Measurements from ENCODE around the gene ACKR2. TPM values are rescaled to one million over a fixed set of nuclear protein-coding genes. Genes with fewer than 3 reads are reported as not detected.
A peak's percentile ranks its signal among the peaks of the same experiment; 100 is the strongest.

Gene ACKR2
- total and polyA plus RNA-seq, 2 of the 13 experiments (the other 11 are each of a cell fraction or from before 2014, with no cell fraction given), result 1.1 to 1.9 TPM

DNA sequence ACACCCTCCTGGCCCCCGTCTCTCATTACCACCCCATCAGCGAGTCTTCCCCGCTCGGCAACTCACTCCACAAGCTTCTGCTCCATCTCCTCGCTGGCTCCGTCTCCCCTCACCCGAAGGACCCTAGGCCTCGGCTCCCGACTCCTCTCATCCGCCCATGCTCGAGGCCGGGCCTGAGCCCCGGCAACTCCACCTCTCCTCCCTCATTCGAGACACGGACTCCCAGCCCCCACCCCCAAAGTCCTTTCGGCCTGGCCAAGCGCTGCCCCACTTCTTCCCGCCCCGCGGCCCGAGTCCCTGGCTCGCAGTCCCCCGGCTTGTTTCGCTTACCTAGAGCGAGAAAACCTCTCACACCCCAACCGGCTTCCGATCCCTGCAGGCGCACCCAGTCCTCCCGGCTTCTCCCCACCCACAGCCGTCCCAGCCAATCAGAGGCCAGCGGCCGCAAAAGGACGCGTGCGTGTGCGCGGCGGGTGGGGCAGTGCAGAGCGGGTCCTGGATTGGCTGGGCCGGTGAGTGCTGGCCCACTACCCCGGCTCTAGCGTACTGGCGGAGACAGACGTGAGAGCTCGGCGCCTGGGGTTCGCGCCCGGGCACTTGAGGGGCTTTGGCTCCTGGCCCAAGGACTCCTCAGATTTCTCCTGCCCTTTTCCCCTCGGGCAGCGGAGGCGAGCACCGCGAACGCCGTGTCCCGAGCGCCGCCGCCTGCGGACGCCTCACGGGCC is 5.0 kb upstream of the ACKR2 start, which contains the start of gene HIGD1A (continued):
- TF ChIP-seq RERE (CRISPR knock-in tag; IDR thresholded peaks at IDR 0.05; ENCODE audit: low read depth) (no peak), DZIP1 (CRISPR knock-in tag; IDR thresholded peaks at IDR 0.05) (no peak), AGO2 (optimal IDR thresholded peaks at IDR 0.05; ENCODE audit: low read depth, low read length) (peak; percentile 89), KAT7 (CRISPR knock-in tag; IDR thresholded peaks at IDR 0.05; ENCODE audit: borderline replicate concordance) (peak; percentile 83; the same call in 1 of the 2 replicates), MATR3 (CRISPR knock-in tag; IDR thresholded peaks at IDR 0.05) (no peak), ZNF281 (CRISPR knock-in tag; IDR thresholded peaks at IDR 0.05; ENCODE audit: borderline replicate concordance) (no peak), RARG (CRISPR knock-in tag; IDR thresholded peaks at IDR 0.05; ENCODE audit: low read depth) (no peak), NR3C1 (CRISPR knock-in tag; IDR thresholded peaks at IDR 0.05) (no peak), EZH2 (conservative IDR thresholded peaks at IDR 0.05; ENCODE audit: low read depth, low read length) (no peak), ZNF468 (CRISPR knock-in tag; IDR thresholded peaks at IDR 0.05) (no peak), ZNF263 (CRISPR knock-in tag; IDR thresholded peaks at IDR 0.05) (peak; percentile 49)
- TF ChIP-seq, protein P1, sequence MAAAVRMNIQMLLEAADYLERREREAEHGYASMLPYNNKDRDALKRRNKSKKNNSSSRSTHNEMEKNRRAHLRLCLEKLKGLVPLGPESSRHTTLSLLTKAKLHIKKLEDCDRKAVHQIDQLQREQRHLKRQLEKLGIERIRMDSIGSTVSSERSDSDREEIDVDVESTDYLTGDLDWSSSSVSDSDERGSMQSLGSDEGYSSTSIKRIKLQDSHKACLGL (CRISPR knock-in tag; IDR thresholded peaks at IDR 0.05), result peak; percentile 52; the same call in 1 of the 2 replicates
- TF ChIP-seq, protein P2, sequence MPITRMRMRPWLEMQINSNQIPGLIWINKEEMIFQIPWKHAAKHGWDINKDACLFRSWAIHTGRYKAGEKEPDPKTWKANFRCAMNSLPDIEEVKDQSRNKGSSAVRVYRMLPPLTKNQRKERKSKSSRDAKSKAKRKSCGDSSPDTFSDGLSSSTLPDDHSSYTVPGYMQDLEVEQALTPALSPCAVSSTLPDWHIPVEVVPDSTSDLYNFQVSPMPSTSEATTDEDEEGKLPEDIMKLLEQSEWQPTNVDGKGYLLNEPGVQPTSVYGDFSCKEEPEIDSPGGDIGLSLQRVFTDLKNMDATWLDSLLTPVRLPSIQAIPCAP (CRISPR knock-in tag; IDR thresholded peaks at IDR 0.05; ENCODE audit: low read depth), result no peak; the same call in 1 of the 2 replicates
- TF ChIP-seq, protein P3, sequence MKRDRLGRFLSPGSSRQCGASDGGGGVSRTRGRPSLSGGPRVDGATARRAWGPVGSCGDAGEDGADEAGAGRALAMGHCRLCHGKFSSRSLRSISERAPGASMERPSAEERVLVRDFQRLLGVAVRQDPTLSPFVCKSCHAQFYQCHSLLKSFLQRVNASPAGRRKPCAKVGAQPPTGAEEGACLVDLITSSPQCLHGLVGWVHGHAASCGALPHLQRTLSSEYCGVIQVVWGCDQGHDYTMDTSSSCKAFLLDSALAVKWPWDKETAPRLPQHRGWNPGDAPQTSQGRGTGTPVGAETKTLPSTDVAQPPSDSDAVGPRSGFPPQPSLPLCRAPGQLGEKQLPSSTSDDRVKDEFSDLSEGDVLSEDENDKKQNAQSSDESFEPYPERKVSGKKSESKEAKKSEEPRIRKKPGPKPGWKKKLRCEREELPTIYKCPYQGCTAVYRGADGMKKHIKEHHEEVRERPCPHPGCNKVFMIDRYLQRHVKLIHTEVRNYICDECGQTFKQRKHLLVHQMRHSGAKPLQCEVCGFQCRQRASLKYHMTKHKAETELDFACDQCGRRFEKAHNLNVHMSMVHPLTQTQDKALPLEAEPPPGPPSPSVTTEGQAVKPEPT (CRISPR knock-in tag; IDR thresholded peaks at IDR 0.05; ENCODE audit: low read depth), result no peak
